ENCODE data around the gene STAG1.

DNA sequence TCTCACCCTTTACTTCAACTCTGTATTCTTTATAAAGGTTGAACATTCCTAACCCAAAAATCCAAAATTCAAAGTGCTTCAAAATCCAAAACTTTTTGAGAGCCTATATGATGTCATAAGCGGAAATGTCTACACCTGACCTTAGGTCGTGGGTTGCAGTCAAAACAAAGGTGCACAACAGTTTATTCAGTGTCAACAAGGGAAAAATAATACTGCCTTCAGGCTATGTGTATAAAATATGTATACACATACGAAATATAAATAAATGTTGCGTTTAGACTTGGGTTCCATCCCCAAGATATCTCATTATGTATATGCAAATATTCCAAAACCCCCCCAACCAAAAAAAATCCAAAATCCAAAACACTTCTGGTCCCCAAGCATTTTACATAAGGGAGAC lies 90.9 kb downstream of the STAG1 start:
- TF ChIP-seq, protein P1, sequence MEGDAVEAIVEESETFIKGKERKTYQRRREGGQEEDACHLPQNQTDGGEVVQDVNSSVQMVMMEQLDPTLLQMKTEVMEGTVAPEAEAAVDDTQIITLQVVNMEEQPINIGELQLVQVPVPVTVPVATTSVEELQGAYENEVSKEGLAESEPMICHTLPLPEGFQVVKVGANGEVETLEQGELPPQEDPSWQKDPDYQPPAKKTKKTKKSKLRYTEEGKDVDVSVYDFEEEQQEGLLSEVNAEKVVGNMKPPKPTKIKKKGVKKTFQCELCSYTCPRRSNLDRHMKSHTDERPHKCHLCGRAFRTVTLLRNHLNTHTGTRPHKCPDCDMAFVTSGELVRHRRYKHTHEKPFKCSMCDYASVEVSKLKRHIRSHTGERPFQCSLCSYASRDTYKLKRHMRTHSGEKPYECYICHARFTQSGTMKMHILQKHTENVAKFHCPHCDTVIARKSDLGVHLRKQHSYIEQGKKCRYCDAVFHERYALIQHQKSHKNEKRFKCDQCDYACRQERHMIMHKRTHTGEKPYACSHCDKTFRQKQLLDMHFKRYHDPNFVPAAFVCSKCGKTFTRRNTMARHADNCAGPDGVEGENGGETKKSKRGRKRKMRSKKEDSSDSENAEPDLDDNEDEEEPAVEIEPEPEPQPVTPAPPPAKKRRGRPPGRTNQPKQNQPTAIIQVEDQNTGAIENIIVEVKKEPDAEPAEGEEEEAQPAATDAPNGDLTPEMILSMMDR (IDR thresholded peaks at IDR 0.05), result no peak
- TF ChIP-seq HDAC2 (IDR thresholded peaks at IDR 0.05), result no peak
- no peak for TF ChIP-seq POLR2A (IDR thresholded peaks at IDR 0.05; ENCODE audit: low read length)
- no peak for TF ChIP-seq RAD21 (conservative IDR thresholded peaks at IDR 0.05 in 1 of 2, IDR thresholded peaks at IDR 0.05 in 1 of 2)
- no peak for TF ChIP-seq ZC3H11A (IDR thresholded peaks at IDR 0.05)
- TF ChIP-seq NFE2L2 (conservative IDR thresholded peaks at IDR 0.05; ENCODE audit: low read length), result no peak
- no peak for TF ChIP-seq JUNB (IDR thresholded peaks at IDR 0.05)
- TF ChIP-seq PHF8 (IDR thresholded peaks at IDR 0.05; ENCODE audit: borderline replicate concordance, low read depth), result no peak
- TF ChIP-seq CEBPB (IDR thresholded peaks at IDR 0.05), result no peak
- TF ChIP-seq NPAS2 (CRISPR knock-in tag; IDR thresholded peaks at IDR 0.05; ENCODE audit: borderline replicate concordance), result no peak
